Measurements from ENCODE around the gene MAST4. TPM values are rescaled to one million over a fixed set of nuclear protein-coding genes. Genes with fewer than 3 reads are reported as not detected.

Gene MAST4
- total and polyA plus RNA-seq, 2 of the 4 experiments (the other 2 are of a cell fraction): 4.8 to 6.8 TPM

DNA sequence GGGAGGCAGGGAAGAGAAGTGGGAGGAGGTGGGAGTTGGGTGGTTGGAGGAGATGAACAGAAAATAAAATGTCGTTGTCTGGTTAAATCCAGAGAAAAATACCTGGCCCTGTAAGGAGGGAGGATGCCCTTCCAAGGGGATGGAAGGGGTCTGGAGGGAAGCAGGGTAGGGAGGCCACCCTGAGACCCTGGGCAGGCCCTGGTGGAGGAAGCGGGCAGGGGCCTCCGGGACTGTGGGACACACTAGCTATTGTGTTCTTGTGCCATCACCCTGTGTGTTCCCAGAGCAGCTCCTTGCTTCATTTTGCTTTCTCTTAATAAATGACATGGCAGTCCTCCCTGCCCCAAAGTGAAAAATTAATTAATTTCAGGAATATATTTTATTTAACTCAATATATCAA, 612.2 kb downstream of the MAST4 start:
- WGBS, 2 experiments (ENCODE audit: extremely low coverage in 2 of 2, insufficient read length in 1 of 2): 83% methylated on average over 1 of the region's 3 CpGs; no CpG with 5 or more reads in 1 of the 2 experiments
- Histone ChIP-seq H3K14ac (replicated peaks; ENCODE audit: low read depth, low read length) (no peak overlapping the region), H3K36me3 (ENCODE audit: control insufficient read depth, insufficient read depth, low read length) (no peaks in the 10 kb centered on the region), H3K4me2 (ENCODE audit: low read depth, low read length) (no peak overlapping the region), H3K9me1 (ENCODE audit: insufficient read depth, low read length) (no peaks in the 10 kb centered on the region), H4K20me1 (ENCODE audit: insufficient read depth, low read length) (no peaks in the 10 kb centered on the region), H2AK5ac (ENCODE audit: low read depth, low read length) (no peak overlapping the region), H2BK120ac (ENCODE audit: low read depth, low read length) (no peak overlapping the region), H4K91ac (ENCODE audit: insufficient read depth, low read depth, low read length) (no peak overlapping the region), H2AK9ac (replicated peaks; ENCODE audit: low read depth, low read length, poor library complexity) (no peak overlapping the region), H3K4ac (ENCODE audit: low read depth, low read length) (no peak overlapping the region), H2BK15ac (ENCODE audit: low read depth, low read length) (no peak overlapping the region; the same call in 2 of the 3 replicates), H3K56ac (ENCODE audit: extremely low read depth, insufficient read depth, low read length) (no peak overlapping the region), H4K8ac (ENCODE audit: low read depth in 2 of 2, low read length in 2 of 2) (no peak overlapping the region; a peak in 1 of 4 replicates), H3K9me3 (ENCODE audit: control insufficient read depth, insufficient read depth, low read length) (no peaks in the 10 kb centered on the region), H3K79me1 (ENCODE audit: low read depth in 1 of 2, low read length in 2 of 2) (no peaks in the 10 kb centered on the region), H3K9ac (ENCODE audit: low read depth, low read length) (no peak overlapping the region), H4K5ac (ENCODE audit: low read depth, low read length) (no peak overlapping the region), H2BK20ac (ENCODE audit: low read depth, low read length) (no peak overlapping the region), H2BK5ac (ENCODE audit: low read depth, low read length, poor library complexity, severe bottlenecking) (no peak overlapping the region), H3K27ac (ENCODE audit: insufficient read depth, low read length) (no peak overlapping the region), H3K4me1 (ENCODE audit: control insufficient read depth, insufficient read depth, low read length) (peaks cover 2% of the 10 kb centered on the region; the same call in 1 of the 2 replicates), H3K4me3 (ENCODE audit: insufficient read depth, low read depth, low read length) (no peak overlapping the region), H3K27me3 (ENCODE audit: control insufficient read depth, insufficient read depth, low read length) (no peaks in the 10 kb centered on the region), H2AFZ (replicated peaks; ENCODE audit: low read length, poor library complexity) (peak overlapping the region; percentile 60), H3K18ac (ENCODE audit: low read depth, low read length) (no peak overlapping the region), H3K23ac (ENCODE audit: low read depth, low read length) (no peak overlapping the region)
- BruUV-seq (replicated peaks): no TSS peak
- dilution Hi-C loops (cut with HindIII; ENCODE audit: low sequenced_read_pairs, unreplicated experiment): no loop called here
- ChIA-PET POLR2A (ENCODE audit: unreplicated experiment) (no interaction called here), CTCF (interaction anchor here (0.6 kb wide), 2 partner anchors 44 to 279 kb away, joined by 3 to 4 read pairs; no protein-coding TSS in a partner anchor)
- intact Hi-C loops (cut with micrococcal nuclease): loop anchor here (2.0 kb wide), 1 partner anchor 250 kb away; no protein-coding TSS in a partner anchor
- ATAC-seq (ENCODE audit: low read depth) (no peak), DNase-seq (no peak)
- no peak for TF ChIP-seq MAFK (IDR thresholded peaks at IDR 0.05; ENCODE audit: low read depth, low read length)
- in situ Hi-C loops (cut with MboI; ENCODE audit: low sequenced_read_pairs): loop anchor here (5.0 to 25.0 kb wide), 2 partner anchors 401 to 896 kb away; no protein-coding TSS in a partner anchor

Data from IMR-90 (cell line).